Endothelial cell of umbilical vein (primary cell): ENCODE data around the gene PSMC3.

Experiments used
- EZH2 ChIP-seq: IDR thresholded peaks from 2 replicates; pipeline ENCODE4 v1.6.1; 2012; ENCODE audit warnings: borderline replicate concordance, low read depth, mild to moderate bottlenecking, moderate library complexity, low read length, inconsistent platforms; ENCODE audit not compliant: severe bottlenecking
- FOS ChIP-seq: IDR thresholded peaks from 2 replicates; pipeline ENCODE4 v1.6.1; 2011; ENCODE audit warnings: mild to moderate bottlenecking, low read length, moderate library complexity, borderline replicate concordance; ENCODE audit not compliant: insufficient read depth
- GATA2 ChIP-seq: IDR thresholded peaks from 2 replicates; pipeline ENCODE4 v1.7.0; 2011; ENCODE audit warnings: low read depth, mild to moderate bottlenecking, moderate library complexity, mixed read lengths, low read length; ENCODE audit not compliant: insufficient read length, insufficient read depth
- POLR2A ChIP-seq: IDR thresholded peaks from 2 replicates; pipeline ENCODE4 v1.6.1; 2012; ENCODE audit warnings: low read depth, mild to moderate bottlenecking, control low read depth, low read length
- POLR2AphosphoS5 ChIP-seq: IDR thresholded peaks from 2 replicates; pipeline ENCODE4 v1.6.1; 2012; ENCODE audit warnings: low read depth, mild to moderate bottlenecking, control low read depth, low read length, moderate library complexity; ENCODE audit not compliant: insufficient read depth
- TF ChIP-seq, protein P1 (sequence below), 2 donors: IDR thresholded peaks; 1 replicate in 1 of 2; 2 replicates in 1 of 2; pipeline ENCODE4 v1.5.1; 2011; ENCODE audit warnings: low read length in 2 of 2, mild to moderate bottlenecking in 2 of 2, moderate library complexity in 2 of 2, control low read depth in 1 of 2, inconsistent platforms in 1 of 2, low read depth in 1 of 2; ENCODE audit not compliant: insufficient read depth in 1 of 2; ENCODE audit errors: extremely low read depth in 1 of 2

DNA sequence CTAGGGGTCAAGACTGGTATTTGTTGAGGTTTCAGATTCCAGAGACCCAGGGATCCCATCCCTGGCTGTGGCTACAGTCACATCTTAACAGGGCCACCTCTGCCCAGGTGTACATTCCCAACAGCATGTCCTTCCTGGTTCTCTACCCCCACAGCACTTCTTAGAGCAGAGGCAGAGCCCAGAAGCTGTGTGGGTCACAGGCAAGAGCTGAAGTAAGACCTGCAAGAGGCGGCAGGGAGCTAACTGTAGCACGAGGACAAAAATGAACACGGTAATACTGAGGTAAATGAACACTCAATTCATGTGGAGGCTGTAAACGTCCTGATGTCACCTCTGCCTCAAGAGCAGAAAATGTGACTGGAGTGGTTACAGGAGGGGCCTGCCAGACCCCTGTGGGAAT, 44.4 kb upstream of the PSMC3 start:
- no peak for TF ChIP-seq POLR2A
- TF ChIP-seq, protein P1, sequence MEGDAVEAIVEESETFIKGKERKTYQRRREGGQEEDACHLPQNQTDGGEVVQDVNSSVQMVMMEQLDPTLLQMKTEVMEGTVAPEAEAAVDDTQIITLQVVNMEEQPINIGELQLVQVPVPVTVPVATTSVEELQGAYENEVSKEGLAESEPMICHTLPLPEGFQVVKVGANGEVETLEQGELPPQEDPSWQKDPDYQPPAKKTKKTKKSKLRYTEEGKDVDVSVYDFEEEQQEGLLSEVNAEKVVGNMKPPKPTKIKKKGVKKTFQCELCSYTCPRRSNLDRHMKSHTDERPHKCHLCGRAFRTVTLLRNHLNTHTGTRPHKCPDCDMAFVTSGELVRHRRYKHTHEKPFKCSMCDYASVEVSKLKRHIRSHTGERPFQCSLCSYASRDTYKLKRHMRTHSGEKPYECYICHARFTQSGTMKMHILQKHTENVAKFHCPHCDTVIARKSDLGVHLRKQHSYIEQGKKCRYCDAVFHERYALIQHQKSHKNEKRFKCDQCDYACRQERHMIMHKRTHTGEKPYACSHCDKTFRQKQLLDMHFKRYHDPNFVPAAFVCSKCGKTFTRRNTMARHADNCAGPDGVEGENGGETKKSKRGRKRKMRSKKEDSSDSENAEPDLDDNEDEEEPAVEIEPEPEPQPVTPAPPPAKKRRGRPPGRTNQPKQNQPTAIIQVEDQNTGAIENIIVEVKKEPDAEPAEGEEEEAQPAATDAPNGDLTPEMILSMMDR (IDR thresholded peaks at IDR 0.05; ENCODE audit: extremely low read depth in 1 of 2, insufficient read depth in 1 of 2, low read depth in 1 of 2, low read length in 2 of 2), result no peak
- TF ChIP-seq POLR2AphosphoS5, result no peak
- TF ChIP-seq EZH2, result no peak
- TF ChIP-seq GATA2, result no peak
- no peak for TF ChIP-seq FOS
